Activated CD8-positive, alpha-beta T cell treated with anti-CD3 and anti-CD28 coated beads, Interleukin-2, amount 10 ng/mL, durations not matched to agents 7 days and 5 days (primary cell): ENCODE results near the gene PPARG. TPM values are rescaled to one million over a fixed set of nuclear protein-coding genes. Genes with fewer than 3 reads are reported as not detected.

Experiments used
- ATAC-seq: fragments of 150-1000 bp; cut with Tn5 transposase; one replicate; pipeline ENCODE4 v1.10.0; 2021; ENCODE audit warnings: moderate library complexity
- CTCF ChIA-PET: fragments of 350-600 bp; sonication (Branson Sonifier 250); formaldehyde crosslinking; loops from one replicate; lab custom pipeline; 2021; ENCODE audit warnings: antibody characterized with exemption; lab: Charles Lee
- POLR2A ChIA-PET: fragments of 350-600 bp; sonication (Branson Sonifier 250); formaldehyde crosslinking; loops from one replicate; lab custom pipeline; 2021; ENCODE audit warnings: antibody characterized with exemption; lab: Charles Lee
- DNase-seq: peaks from one replicate; pipeline ENCODE4 v3.0.0-alpha.2; 2020
- H3K27ac Mint-ChIP-seq: one replicate; pipeline ENCODE4 v1.8.0; 2021; ENCODE audit warnings: mild to moderate bottlenecking, mixed read lengths
- H3K27me3 Mint-ChIP-seq: one replicate; pipeline ENCODE4 v1.8.0; 2021; ENCODE audit warnings: low read depth, mixed read lengths
- H3K36me3 Mint-ChIP-seq: one replicate; pipeline ENCODE4 v1.8.0; 2021; ENCODE audit warnings: low read depth, mixed read lengths
- H3K4me1 Mint-ChIP-seq: one replicate; pipeline ENCODE4 v1.8.0; 2021; ENCODE audit warnings: low read depth, mixed read lengths
- H3K4me3 Mint-ChIP-seq: one replicate; pipeline ENCODE4 v1.8.0; 2021; ENCODE audit warnings: mild to moderate bottlenecking, mixed read lengths
- H3K9me3 Mint-ChIP-seq: one replicate; pipeline ENCODE4 v1.8.0; 2022; ENCODE audit warnings: mixed read lengths; ENCODE audit not compliant: insufficient read depth
- total RNA-seq, 2 experiments: library from RNA; stranded (reverse); gene quantifications; one replicate each; pipeline ENCODE4 v1.2.3, GENCODE V29; 2021

The PPARG gene
- total RNA-seq, 2 experiments from 2014 or later: not detected

- CTCF ChIA-PET: interaction anchor here (2.7 kb wide), 1 partner anchor 86 kb away, joined by 11 read pairs; no protein-coding TSS in a partner anchor
- H3K4me1 Mint-ChIP-seq: peaks cover 12% of the 10 kb centered on the region
- H3K36me3 Mint-ChIP-seq: no peaks in the 10 kb centered on the region
- H3K27me3 Mint-ChIP-seq: peaks cover 11% of the 10 kb centered on the region
- POLR2A ChIA-PET: no interaction called here
- H3K4me3 Mint-ChIP-seq: no peak overlapping the region
- no peaks in the 10 kb centered on the region for H3K9me3 Mint-ChIP-seq
- DNase-seq: no peak
- H3K27ac Mint-ChIP-seq: no peak overlapping the region
- ATAC-seq: no peak
These were observed 105.0 kb downstream of the PPARG start for GRCh38 chr3:12393894-12394293.

DNA sequence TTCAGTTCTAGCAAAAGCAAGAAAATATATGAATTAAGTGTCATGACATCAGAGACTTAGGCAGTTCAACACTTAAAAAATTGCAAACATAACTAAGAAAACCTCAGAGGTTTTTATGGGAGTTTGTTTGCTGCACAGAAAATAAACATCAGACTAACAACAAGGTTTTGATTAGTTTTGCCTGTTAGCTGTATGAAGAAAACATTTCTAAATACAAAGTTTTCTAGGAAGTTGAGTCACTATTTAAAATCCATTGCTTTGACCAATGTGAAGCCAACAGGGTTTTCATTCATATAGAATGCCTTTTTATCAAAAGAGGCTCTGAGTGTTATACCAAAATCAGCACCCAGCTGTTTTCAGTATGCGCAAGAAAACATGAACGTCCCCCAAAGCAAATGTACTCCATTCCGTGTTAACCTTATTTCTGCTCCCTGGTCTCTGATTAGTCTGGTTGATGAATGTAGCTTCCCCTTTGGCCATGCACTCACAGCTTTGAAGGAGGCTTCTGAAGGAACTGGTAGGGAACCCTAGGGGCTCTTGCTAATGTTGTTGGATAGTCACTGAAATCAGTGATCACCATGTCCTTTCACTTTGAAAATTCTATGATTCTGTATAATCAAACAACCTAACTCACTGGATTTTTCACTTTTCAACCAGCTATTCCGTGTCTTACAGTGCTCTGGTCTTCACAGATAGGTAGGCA lies 105.8 kb downstream of the PPARG start:
- no peak overlapping the region for H3K4me3 Mint-ChIP-seq
- no peaks in the 10 kb centered on the region for H3K36me3 Mint-ChIP-seq
- peaks cover 12% of the 10 kb centered on the region for H3K4me1 Mint-ChIP-seq
- peaks cover 10% of the 10 kb centered on the region for H3K27me3 Mint-ChIP-seq
- ChIA-PET POLR2A (no interaction called here), CTCF (interaction anchor here (0.7 to 2.7 kb wide), 3 partner anchors 14 to 106 kb away, joined by 3 to 11 read pairs (median 5); no protein-coding TSS in a partner anchor)
- DNase-seq: no peak
- no peak overlapping the region for H3K27ac Mint-ChIP-seq
- peak; percentile 19 for ATAC-seq
- H3K9me3 Mint-ChIP-seq: no peaks in the 10 kb centered on the region

DNA sequence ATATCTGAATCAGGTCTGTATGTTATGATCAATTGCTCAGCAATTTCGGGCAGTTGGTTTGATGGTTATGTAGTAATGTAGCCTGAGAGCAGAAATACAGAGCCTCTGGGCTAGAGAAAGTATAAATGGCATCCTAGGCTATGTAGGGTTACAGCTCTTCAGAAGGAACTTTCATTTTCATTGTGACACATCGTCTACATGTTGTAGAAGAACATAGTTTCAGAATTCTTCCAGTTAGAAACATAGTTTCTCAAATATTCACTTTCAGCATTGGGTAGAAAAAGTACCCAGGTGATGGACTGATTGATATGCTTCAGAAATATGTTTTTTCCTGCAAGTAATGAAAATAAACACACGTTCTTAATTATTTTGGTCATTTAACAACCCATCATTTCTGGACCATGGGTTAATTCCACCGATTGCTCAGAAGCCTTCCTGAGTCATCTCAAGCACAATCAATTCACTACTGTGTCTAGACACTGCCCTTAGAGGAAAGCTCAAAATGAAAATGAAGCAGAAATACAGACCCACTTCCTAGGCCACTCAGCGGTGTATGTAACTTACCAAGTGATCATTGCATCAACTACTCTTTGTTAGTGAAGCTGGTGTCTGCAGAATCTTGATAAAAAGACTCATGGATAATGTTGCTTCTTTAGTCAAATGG lies 106.6 kb downstream of the PPARG start:
- Mint-ChIP-seq H3K36me3 (no peaks in the 10 kb centered on the region), H3K27ac (peak overlapping the region; percentile 73), H3K27me3 (peaks cover 10% of the 10 kb centered on the region), H3K4me3 (peak overlapping the region; percentile 59), H3K4me1 (peaks cover 12% of the 10 kb centered on the region), H3K9me3 (no peaks in the 10 kb centered on the region)
- ChIA-PET CTCF (interaction anchor here (0.7 to 2.7 kb wide), 3 partner anchors 15 to 105 kb away, joined by 3 to 11 read pairs (median 5); no protein-coding TSS in a partner anchor), POLR2A (interaction anchor here (0.6 kb wide), 1 partner anchor 34 kb away, joined by 3 read pairs; no protein-coding TSS in a partner anchor)
- DNase-seq: no peak
- ATAC-seq: peak; percentile 81

- no peaks in the 10 kb centered on the region for H3K36me3 Mint-ChIP-seq
- no peak for ATAC-seq
- ChIA-PET CTCF (no interaction called here), POLR2A (no interaction called here)
- H3K9me3 Mint-ChIP-seq: no peaks in the 10 kb centered on the region
- DNase-seq: no peak
- H3K4me3 Mint-ChIP-seq: no peak overlapping the region
- H3K4me1 Mint-ChIP-seq: peaks cover 12% of the 10 kb centered on the region
- no peak overlapping the region for H3K27ac Mint-ChIP-seq
- H3K27me3 Mint-ChIP-seq: peaks cover 13% of the 10 kb centered on the region
These were observed 107.6 kb downstream of the PPARG start for GRCh38 chr3:12396471-12396870.

- no peak for ATAC-seq
- Mint-ChIP-seq H3K4me3 (no peak overlapping the region), H3K36me3 (no peaks in the 10 kb centered on the region), H3K9me3 (no peaks in the 10 kb centered on the region), H3K27me3 (peaks cover 13% of the 10 kb centered on the region), H3K4me1 (peaks cover 12% of the 10 kb centered on the region), H3K27ac (no peak overlapping the region)
- CTCF ChIA-PET: no interaction called here
- POLR2A ChIA-PET: no interaction called here
- no peak for DNase-seq
These were observed 110.4 kb downstream of the PPARG start for GRCh38 chr3:12399226-12399625.

DNA sequence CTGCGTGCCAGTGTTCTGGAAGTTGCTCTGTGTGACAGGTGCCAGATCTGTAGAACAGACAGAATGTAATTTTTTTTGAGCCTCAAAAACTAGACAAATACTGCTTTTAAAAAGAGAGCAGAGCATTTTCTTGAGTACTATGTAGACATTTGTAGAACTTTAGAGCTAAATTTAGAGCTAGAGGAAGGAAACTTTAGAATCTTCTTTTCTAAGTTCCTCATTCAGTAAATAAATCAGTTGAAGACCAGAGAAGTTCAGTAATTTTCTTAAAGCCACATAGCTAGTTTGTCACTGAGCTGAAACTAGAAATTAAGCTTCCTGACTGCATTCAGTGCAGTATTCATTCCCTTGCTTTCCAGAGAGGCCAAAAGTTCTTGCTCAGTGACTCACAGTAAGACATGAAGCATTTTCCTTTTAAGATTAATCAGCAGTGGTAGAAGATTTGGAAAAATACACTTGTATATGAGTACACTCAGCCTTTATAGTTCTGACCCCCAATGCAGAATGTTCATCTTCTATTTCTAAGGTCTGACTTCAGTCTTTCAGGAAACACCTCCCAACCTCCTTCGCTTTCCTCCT lies 111.8 kb downstream of the PPARG start:
- Mint-ChIP-seq H3K36me3 (no peaks in the 10 kb centered on the region), H3K4me1 (peaks cover 1% of the 10 kb centered on the region), H3K9me3 (no peaks in the 10 kb centered on the region), H3K27me3 (peaks cover 13% of the 10 kb centered on the region), H3K4me3 (no peak overlapping the region), H3K27ac (no peak overlapping the region)
- no peak for DNase-seq
- ChIA-PET CTCF (no interaction called here), POLR2A (no interaction called here)
- no peak for ATAC-seq

DNA sequence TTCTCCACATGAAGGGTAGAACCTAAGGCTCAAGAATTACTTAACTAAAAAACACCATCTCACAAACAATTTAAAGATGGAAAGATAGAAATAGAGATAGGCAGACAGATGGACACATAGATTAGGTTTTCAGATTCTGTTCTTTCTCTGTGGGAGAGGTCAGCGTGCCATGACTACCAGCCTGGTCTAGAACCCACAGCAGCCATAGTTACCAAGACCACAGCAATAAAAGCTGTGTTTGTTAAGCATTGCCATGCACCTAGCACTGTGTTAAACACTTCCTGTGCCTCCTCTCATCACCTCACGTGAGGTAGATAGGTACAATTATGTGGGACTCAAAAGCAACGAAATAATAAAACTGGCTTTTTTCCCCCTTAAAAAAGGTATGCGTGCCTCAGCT lies 112.3 kb downstream of the PPARG start:
- ChIA-PET CTCF (no interaction called here), POLR2A (no interaction called here)
- DNase-seq (no peak), ATAC-seq (no peak)
- no peak overlapping the region for H3K27ac Mint-ChIP-seq
- H3K9me3 Mint-ChIP-seq: no peaks in the 10 kb centered on the region
- H3K4me1 Mint-ChIP-seq: no peaks in the 10 kb centered on the region
- no peaks in the 10 kb centered on the region for H3K36me3 Mint-ChIP-seq
- H3K27me3 Mint-ChIP-seq: peaks cover 13% of the 10 kb centered on the region
- H3K4me3 Mint-ChIP-seq: no peak overlapping the region

DNA sequence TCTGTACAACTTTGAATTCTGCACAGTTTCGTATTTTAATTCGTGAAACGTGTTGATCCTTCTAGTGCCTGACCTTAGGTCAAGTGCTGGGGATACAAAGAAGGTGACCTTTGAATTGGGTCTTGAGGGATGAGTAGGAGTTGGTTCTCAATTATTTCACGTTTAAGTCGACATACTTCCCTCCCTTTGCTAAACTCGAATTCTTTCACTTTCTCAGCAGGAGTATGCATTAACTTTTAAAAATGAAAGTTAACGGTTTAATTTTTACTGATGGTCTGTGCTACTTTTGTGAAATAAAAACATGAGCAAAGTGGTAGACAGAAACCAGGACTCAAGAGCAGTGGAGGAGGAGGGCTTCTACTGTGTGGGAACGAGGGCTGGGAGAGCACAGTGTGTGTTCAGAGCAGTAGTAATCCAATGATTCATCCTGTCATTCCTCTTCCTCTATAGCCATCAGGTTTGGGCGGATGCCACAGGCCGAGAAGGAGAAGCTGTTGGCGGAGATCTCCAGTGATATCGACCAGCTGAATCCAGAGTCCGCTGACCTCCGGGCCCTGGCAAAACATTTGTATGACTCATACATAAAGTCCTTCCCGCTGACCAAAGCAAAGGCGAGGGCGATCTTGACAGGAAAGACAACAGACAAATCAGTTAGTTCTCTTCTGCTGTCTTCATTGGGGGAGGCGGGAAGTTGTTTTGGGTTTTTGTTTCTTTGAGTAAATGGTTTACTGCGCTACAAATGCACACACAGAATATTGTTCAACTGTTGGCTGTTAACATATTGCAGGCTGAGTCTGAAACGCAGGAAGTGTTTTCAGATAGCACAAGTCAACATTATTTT lies 116.8 kb downstream of the PPARG start:
- no peak for DNase-seq
- POLR2A ChIA-PET: no interaction called here
- Mint-ChIP-seq H3K36me3 (no peaks in the 10 kb centered on the region), H3K9me3 (no peaks in the 10 kb centered on the region), H3K27me3 (peaks cover 11% of the 10 kb centered on the region), H3K27ac (no peak overlapping the region), H3K4me3 (no peak overlapping the region), H3K4me1 (no peaks in the 10 kb centered on the region)
- CTCF ChIA-PET: no interaction called here
- no peak for ATAC-seq

DNA sequence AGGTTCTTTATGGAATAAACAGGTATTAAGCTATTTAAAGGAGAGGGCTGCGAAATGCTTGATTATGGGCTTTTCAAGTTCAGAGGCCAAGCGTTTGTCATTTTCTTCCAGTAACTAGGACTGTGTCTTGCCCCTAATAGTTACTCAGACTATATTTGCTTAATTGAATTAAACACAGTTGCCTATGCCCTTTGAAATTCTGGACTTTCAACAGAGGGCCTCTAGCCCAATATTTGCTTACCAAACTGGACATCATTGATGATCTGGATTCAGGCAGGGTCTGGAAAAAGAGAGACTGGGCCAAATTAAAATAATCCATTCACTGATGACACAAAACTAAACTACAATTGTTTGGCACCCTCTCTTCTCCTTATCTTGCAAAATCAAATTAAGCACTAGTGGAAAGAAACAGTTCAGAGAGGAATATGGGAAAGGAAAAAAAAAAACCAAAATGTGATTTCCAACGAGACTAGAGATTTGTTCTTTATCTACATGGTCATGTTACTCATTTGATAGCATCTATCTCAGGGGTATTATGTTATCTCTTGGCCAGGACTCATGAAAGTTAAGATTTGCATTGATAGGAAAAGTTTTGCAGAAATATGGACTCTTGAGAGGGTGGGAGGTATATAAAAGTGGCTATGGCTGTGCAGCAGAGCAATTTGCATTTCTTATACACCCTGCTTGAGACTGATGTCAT lies 120.3 kb downstream of the PPARG start:
- no peak overlapping the region for H3K27ac Mint-ChIP-seq
- no peaks in the 10 kb centered on the region for H3K36me3 Mint-ChIP-seq
- no peak for ATAC-seq
- no peaks in the 10 kb centered on the region for H3K4me1 Mint-ChIP-seq
- no peak overlapping the region for H3K4me3 Mint-ChIP-seq
- H3K27me3 Mint-ChIP-seq: peaks cover 18% of the 10 kb centered on the region
- CTCF ChIA-PET: no interaction called here
- no peak for DNase-seq
- H3K9me3 Mint-ChIP-seq: no peaks in the 10 kb centered on the region
- POLR2A ChIA-PET: no interaction called here

- H3K36me3 Mint-ChIP-seq: no peaks in the 10 kb centered on the region
- DNase-seq: no peak
- H3K27ac Mint-ChIP-seq: no peak overlapping the region
- no peaks in the 10 kb centered on the region for H3K4me1 Mint-ChIP-seq
- H3K27me3 Mint-ChIP-seq: peaks cover 18% of the 10 kb centered on the region
- ChIA-PET CTCF (no interaction called here), POLR2A (no interaction called here)
- no peak overlapping the region for H3K4me3 Mint-ChIP-seq
- no peak for ATAC-seq
- H3K9me3 Mint-ChIP-seq: no peaks in the 10 kb centered on the region
These were observed 121.1 kb downstream of the PPARG start for GRCh38 chr3:12409684-12410596.
